Panc1 (cell line): ENCODE measurements around the gene SOCS1. TPM values are rescaled to one million over a fixed set of nuclear protein-coding genes. Genes with fewer than 3 reads are reported as not detected.

Source experiments
- ATAC-seq: fragments of 200-7000 bp; cut with Tn5 transposase; 2 replicates; pipeline ENCODE4 v1.9.1; 2020; ENCODE audit warnings: mild to moderate bottlenecking, moderate library complexity
- BruUV-seq: library from RNA; stranded (reverse); fragments of 400-500 nt; replicated peaks from 2 replicates; lab custom pipeline; 2021; lab: Mats Ljungman, UMichigan
- CTCF ChIA-PET: fragments of 300-600 bp; sonication (Branson Sonifier 250); formaldehyde crosslinking; loops from one replicate; lab custom pipeline; 2022; ENCODE audit warnings: antibody characterized with exemption; lab: Charles Lee
- POLR2A ChIA-PET: fragments of 300-600 bp; sonication (Branson Sonifier 250); formaldehyde crosslinking; loops from one replicate; lab custom pipeline; 2022; ENCODE audit warnings: antibody characterized with exemption; lab: Charles Lee
- DNase-seq: peaks from one replicate; pipeline ENCODE4 v3.0.0-alpha.2; 2010; ENCODE audit warnings: low read depth, low spot score
- H3K27ac ChIP-seq: 2 replicates; pipeline ENCODE4 v1.5.1; 2011; ENCODE audit warnings: mild to moderate bottlenecking, low read length, inconsistent platforms
- H3K27me3 ChIP-seq: fragments of 200-500 bp; sonication (Bioruptor generic); 2 replicates; pipeline ENCODE4 v1.6.0; 2014; ENCODE audit warnings: low read length, inconsistent platforms; ENCODE audit not compliant: control insufficient read depth, insufficient read depth
- H3K36me3 ChIP-seq: fragments of 200-500 bp; sonication (Bioruptor generic); 2 replicates; pipeline ENCODE4 v1.5.1; 2014; ENCODE audit warnings: inconsistent platforms, mild to moderate bottlenecking, low read length, moderate library complexity; ENCODE audit not compliant: control insufficient read depth, insufficient read depth
- H3K4me1 ChIP-seq: 2 replicates; pipeline ENCODE4 v1.5.1; 2011; ENCODE audit warnings: inconsistent platforms, mild to moderate bottlenecking, low read length, moderate library complexity; ENCODE audit not compliant: control insufficient read depth, insufficient read depth
- H3K4me3 ChIP-seq, 2 experiments: 2 replicates each; pipeline ENCODE4 v1.5.1; 2011 to 2012; ENCODE audit warnings: low read depth in 2 of 2, low read length in 2 of 2, mild to moderate bottlenecking in 2 of 2, inconsistent platforms in 1 of 2, moderate library complexity in 1 of 2
- H3K9me3 ChIP-seq: fragments of 200-500 bp; sonication (Bioruptor generic); 2 replicates; pipeline ENCODE4 v1.5.1; 2014; ENCODE audit warnings: low read depth, mild to moderate bottlenecking, inconsistent platforms, low read length, moderate library complexity; ENCODE audit not compliant: control insufficient read depth, insufficient read depth
- POLR2AphosphoS5 ChIP-seq: IDR thresholded peaks from 2 replicates; pipeline ENCODE4 v1.6.1; 2012; ENCODE audit warnings: mild to moderate bottlenecking, low read depth, low read length, moderate library complexity
- SIN3A ChIP-seq: IDR thresholded peaks from 2 replicates; pipeline ENCODE4 v1.6.1; 2012; ENCODE audit warnings: low read depth, mild to moderate bottlenecking, low read length, moderate library complexity, borderline replicate concordance; ENCODE audit not compliant: insufficient read depth
- TCF7L2 ChIP-seq: IDR thresholded peaks from 2 replicates; pipeline ENCODE4 v1.6.1; 2011; ENCODE audit warnings: mild to moderate bottlenecking, low read depth, low read length, inconsistent platforms
- in situ Hi-C: cut with HindIII; loops from 2 replicates; pipeline ENCODE4 v1.10.0; 2016; ENCODE audit warnings: low sequenced_read_pairs, low pct_unique_long_range_greater_than_20kb
- intact Hi-C: fragments of 100-400 bp; cut with micrococcal nuclease; formaldehyde crosslinking; loops from one replicate; pipeline ENCODE4 v1.10.0; 2022; ENCODE audit not compliant: unreplicated experiment
- total RNA-seq: library from RNA; stranded (reverse); gene quantifications from one replicate; pipeline ENCODE4 v1.2.1, GENCODE V29; 2021; ENCODE audit not compliant: unreplicated experiment
- TF ChIP-seq, protein P1 (sequence below): fragments of 450-650 bp; IDR thresholded peaks from 2 replicates; pipeline ENCODE4 v1.5.1; 2017; ENCODE audit warnings: mild to moderate bottlenecking
- TF ChIP-seq, protein P2 (sequence below), 2 experiments: IDR thresholded peaks; 2 replicates each; pipeline ENCODE4 v1.6.1; 2011 to 2012; ENCODE audit warnings: low read depth in 2 of 2, control low read depth in 1 of 2, low read length in 1 of 2, mild to moderate bottlenecking in 1 of 2, moderate library complexity in 1 of 2; ENCODE audit not compliant: insufficient read depth in 1 of 2

SOCS1 gene
- total RNA-seq, 1 experiment from 2014 or later, result 4.8 TPM

DNA sequence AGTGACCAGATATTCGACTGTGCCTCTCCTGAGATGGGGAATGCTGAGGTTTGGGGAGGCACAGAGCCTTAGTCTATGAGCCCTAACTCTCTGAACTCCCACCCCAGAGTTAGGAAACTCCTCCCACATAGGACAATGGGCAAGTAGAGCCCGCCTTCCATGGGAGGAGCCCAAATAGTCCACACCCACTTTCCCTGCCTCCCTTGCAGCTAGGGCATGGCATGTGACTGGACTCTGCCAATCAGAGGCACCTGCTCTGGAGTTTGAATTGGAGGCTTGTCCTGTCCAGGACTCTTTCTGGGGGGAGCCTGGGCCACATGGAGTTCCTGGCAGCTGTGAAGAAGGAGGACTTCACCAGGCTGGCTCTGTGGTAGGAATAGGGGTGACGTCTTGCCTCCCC lies 48.4 kb downstream of the SOCS1 start:
- Histone ChIP-seq H3K27ac (no peak overlapping the region), H3K9me3 (peaks cover 7% of the 10 kb centered on the region; the same call in 1 of the 2 replicates), H3K4me1 (peaks cover 5% of the 10 kb centered on the region), H3K4me3 (no peak overlapping the region), H3K36me3 (no peaks in the 10 kb centered on the region), H3K27me3 (no peaks in the 10 kb centered on the region)
- TF ChIP-seq SIN3A (no peak), POLR2AphosphoS5 (no peak), TCF7L2 (no peak)
- TF ChIP-seq, protein P1, sequence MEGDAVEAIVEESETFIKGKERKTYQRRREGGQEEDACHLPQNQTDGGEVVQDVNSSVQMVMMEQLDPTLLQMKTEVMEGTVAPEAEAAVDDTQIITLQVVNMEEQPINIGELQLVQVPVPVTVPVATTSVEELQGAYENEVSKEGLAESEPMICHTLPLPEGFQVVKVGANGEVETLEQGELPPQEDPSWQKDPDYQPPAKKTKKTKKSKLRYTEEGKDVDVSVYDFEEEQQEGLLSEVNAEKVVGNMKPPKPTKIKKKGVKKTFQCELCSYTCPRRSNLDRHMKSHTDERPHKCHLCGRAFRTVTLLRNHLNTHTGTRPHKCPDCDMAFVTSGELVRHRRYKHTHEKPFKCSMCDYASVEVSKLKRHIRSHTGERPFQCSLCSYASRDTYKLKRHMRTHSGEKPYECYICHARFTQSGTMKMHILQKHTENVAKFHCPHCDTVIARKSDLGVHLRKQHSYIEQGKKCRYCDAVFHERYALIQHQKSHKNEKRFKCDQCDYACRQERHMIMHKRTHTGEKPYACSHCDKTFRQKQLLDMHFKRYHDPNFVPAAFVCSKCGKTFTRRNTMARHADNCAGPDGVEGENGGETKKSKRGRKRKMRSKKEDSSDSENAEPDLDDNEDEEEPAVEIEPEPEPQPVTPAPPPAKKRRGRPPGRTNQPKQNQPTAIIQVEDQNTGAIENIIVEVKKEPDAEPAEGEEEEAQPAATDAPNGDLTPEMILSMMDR, result no peak
- TF ChIP-seq, protein P2, sequence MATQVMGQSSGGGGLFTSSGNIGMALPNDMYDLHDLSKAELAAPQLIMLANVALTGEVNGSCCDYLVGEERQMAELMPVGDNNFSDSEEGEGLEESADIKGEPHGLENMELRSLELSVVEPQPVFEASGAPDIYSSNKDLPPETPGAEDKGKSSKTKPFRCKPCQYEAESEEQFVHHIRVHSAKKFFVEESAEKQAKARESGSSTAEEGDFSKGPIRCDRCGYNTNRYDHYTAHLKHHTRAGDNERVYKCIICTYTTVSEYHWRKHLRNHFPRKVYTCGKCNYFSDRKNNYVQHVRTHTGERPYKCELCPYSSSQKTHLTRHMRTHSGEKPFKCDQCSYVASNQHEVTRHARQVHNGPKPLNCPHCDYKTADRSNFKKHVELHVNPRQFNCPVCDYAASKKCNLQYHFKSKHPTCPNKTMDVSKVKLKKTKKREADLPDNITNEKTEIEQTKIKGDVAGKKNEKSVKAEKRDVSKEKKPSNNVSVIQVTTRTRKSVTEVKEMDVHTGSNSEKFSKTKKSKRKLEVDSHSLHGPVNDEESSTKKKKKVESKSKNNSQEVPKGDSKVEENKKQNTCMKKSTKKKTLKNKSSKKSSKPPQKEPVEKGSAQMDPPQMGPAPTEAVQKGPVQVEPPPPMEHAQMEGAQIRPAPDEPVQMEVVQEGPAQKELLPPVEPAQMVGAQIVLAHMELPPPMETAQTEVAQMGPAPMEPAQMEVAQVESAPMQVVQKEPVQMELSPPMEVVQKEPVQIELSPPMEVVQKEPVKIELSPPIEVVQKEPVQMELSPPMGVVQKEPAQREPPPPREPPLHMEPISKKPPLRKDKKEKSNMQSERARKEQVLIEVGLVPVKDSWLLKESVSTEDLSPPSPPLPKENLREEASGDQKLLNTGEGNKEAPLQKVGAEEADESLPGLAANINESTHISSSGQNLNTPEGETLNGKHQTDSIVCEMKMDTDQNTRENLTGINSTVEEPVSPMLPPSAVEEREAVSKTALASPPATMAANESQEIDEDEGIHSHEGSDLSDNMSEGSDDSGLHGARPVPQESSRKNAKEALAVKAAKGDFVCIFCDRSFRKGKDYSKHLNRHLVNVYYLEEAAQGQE (IDR thresholded peaks at IDR 0.05; ENCODE audit: insufficient read depth in 1 of 2, low read depth in 2 of 2, low read length in 1 of 2), result no peak
- DNase-seq, result no peak
- in situ Hi-C loops (no loop called here), intact Hi-C loops (no loop called here)
- no TSS peak for BruUV-seq
- ATAC-seq, result no peak
- ChIA-PET POLR2A (no interaction called here), CTCF (no interaction called here)

DNA sequence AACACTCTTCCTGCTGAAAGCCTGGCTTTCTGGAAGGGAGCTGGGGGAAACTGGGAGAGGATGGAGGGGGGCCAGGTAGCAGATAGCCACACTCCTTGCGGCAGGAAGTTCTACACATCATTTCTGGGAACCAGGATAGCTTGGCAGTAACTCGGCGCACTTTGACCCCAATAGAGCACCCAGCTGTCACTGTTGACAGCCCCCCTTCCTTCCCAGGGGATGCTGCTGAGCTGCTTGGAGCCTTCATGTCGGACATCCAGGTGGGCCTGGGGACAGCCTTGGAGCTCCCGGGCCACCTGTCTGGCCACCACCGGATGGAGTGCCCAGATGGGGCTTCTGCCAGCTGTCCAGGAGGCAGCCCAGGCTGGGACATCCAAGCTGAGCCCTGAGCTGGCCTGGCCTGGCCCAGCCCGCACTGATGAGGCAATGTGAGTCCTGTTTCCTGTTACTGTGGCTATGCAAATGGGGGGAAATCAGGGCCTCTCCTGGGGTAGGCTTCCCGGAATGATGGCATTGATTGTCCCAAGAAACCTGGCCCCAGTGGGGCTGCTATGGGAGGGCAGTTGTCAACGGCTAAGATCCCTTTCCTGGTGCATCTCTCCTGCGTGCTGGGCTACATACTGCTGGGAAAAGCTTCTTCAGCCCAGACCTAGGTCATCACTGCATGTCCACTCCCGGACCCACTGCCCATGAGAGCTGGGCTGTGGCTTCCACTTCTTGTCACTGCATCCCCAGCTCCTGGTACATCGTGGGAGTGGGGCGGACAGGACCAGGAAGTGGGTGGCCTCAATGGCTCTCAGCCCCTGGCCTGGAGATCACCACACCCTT lies 50.0 kb downstream of the SOCS1 start:
- intact Hi-C loops, result no loop called here
- no peaks in the 10 kb centered on the region for H3K27me3 ChIP-seq
- peaks cover 22% of the 10 kb centered on the region for H3K4me1 ChIP-seq
- H3K9me3 ChIP-seq, result peaks cover 7% of the 10 kb centered on the region; the same call in 1 of the 2 replicates
- no peak overlapping the region for H3K27ac ChIP-seq
- in situ Hi-C loops, result no loop called here
- BruUV-seq, result no TSS peak
- no peak; the same call in 1 of the 2 replicates for ATAC-seq
- TF ChIP-seq POLR2AphosphoS5, result no peak
- TF ChIP-seq, protein P2 (IDR thresholded peaks at IDR 0.05; ENCODE audit: insufficient read depth in 1 of 2, low read depth in 2 of 2, low read length in 1 of 2), result no peak
- TF ChIP-seq, protein P1, result no peak
- no peak for TF ChIP-seq SIN3A
- TF ChIP-seq TCF7L2, result no peak
- no peak for DNase-seq
- ChIA-PET CTCF (no interaction called here), POLR2A (no interaction called here)
- no peaks in the 10 kb centered on the region for H3K36me3 ChIP-seq
- no peak overlapping the region for H3K4me3 ChIP-seq
